ENCODE measurements around the gene MYLK.

MYLK gene

DNA sequence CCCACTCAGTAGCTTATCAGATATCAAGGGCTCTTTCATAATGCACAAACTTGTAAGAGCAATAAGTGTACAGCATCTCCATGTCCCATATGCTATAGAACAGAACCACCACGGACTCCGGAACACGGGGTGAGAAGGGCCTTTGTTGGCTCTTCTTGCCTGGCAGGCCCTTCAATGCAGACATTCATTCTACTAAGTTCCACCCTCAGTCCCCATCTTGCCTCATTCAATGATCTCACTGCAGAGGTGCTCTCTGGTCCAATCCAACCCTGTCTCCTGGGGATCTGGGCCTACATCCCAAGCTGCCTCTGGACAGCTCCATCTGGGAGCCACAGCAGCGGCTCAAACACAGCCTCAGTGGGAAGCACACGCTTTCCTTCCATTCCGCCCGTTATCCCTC is 316.1 kb downstream of the MYLK start:
- H3K4me3 ChIP-seq (replicated peaks; ENCODE audit: low read depth, low read length): no peak overlapping the region
- H3K27me3 ChIP-seq (replicated peaks; ENCODE audit: control insufficient read depth, insufficient read depth, low read length): no peaks in the 10 kb centered on the region
- H3K36me3 ChIP-seq (ENCODE audit: control insufficient read depth, insufficient read depth, low read length): peaks cover 6% of the 10 kb centered on the region
- no peak for DNase-seq (ENCODE audit: extremely low read depth, insufficient read length)
- TF ChIP-seq, protein P1, sequence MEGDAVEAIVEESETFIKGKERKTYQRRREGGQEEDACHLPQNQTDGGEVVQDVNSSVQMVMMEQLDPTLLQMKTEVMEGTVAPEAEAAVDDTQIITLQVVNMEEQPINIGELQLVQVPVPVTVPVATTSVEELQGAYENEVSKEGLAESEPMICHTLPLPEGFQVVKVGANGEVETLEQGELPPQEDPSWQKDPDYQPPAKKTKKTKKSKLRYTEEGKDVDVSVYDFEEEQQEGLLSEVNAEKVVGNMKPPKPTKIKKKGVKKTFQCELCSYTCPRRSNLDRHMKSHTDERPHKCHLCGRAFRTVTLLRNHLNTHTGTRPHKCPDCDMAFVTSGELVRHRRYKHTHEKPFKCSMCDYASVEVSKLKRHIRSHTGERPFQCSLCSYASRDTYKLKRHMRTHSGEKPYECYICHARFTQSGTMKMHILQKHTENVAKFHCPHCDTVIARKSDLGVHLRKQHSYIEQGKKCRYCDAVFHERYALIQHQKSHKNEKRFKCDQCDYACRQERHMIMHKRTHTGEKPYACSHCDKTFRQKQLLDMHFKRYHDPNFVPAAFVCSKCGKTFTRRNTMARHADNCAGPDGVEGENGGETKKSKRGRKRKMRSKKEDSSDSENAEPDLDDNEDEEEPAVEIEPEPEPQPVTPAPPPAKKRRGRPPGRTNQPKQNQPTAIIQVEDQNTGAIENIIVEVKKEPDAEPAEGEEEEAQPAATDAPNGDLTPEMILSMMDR (IDR thresholded peaks at IDR 0.05; ENCODE audit: insufficient read depth, low read length, poor library complexity, severe bottlenecking): no peak

DNA sequence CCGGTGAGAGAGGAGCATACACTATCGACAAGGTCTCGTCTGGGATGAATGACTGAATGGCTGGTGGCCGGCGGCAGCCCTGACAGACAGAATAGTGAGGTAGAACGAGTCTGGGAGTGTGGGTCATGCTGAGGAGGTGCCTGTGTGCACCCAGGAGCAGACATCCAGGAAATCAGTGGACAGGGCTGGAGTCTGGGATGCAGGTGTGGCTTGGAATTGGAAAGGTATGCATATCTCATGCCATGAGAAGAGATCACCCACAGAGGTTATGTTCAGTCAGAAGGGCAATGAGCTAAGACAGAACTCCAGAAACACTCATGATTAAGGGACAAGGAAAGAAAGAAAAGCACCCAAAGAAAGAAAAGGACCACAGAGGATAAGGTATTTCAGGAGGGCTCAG is 320.1 kb downstream of the MYLK start:
- Histone ChIP-seq H3K27me3 (replicated peaks; ENCODE audit: control insufficient read depth, insufficient read depth, low read length) (no peaks in the 10 kb centered on the region), H3K36me3 (ENCODE audit: control insufficient read depth, insufficient read depth, low read length) (peaks cover 6% of the 10 kb centered on the region), H3K4me3 (replicated peaks; ENCODE audit: low read depth, low read length) (no peak overlapping the region)
- DNase-seq (ENCODE audit: extremely low read depth, insufficient read length): no peak
- TF ChIP-seq, protein P1 (IDR thresholded peaks at IDR 0.05; ENCODE audit: insufficient read depth, low read length, poor library complexity, severe bottlenecking): no peak

DNA sequence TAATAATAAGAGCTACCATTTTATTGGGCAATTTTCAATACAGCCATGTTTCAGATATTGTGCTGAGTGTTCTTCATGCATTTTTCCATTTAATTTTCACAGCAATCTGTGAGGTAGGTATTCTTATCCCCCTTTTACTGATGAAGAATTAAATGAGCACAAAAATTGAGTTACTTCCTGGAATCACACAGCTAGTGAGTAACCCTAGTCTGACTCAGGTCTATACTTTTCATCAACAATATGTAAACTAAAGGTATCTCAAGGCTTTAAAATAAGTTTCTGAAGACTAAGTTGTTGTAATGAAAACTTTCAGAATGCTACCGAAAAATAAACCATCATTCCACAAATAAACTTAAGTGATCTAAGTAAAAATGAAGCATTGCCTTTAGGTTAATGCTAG is 321.6 kb downstream of the MYLK start:
- no peaks in the 10 kb centered on the region for H3K27me3 ChIP-seq (replicated peaks; ENCODE audit: control insufficient read depth, insufficient read depth, low read length)
- peaks cover 4% of the 10 kb centered on the region for H3K36me3 ChIP-seq (ENCODE audit: control insufficient read depth, insufficient read depth, low read length)
- no peak for DNase-seq (ENCODE audit: extremely low read depth, insufficient read length)
- no peak overlapping the region for H3K4me3 ChIP-seq (replicated peaks; ENCODE audit: low read depth, low read length)
- TF ChIP-seq, protein P1 (IDR thresholded peaks at IDR 0.05; ENCODE audit: insufficient read depth, low read length, poor library complexity, severe bottlenecking): no peak

DNA sequence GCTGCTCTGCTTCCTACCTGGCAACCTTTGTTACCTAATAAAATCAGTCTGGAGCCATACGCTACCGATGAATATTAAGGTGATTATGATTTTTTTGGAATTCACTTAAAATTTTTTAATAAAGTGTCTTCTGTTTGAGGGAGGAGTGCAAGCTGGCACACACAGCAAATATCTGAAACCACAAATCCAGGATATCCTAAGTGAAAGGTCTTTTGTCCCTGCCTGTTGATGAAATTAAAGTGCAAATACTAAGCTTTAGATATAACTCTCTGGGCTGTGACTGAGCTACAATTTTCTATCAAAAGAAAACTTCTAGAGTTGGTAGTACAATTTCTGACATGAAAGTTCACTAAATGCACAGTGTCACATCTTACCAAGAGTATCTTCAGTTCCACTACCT is 322.9 kb downstream of the MYLK start:
- Histone ChIP-seq H3K36me3 (ENCODE audit: control insufficient read depth, insufficient read depth, low read length) (peaks cover 2% of the 10 kb centered on the region; the same call in 1 of the 2 replicates), H3K27me3 (replicated peaks; ENCODE audit: control insufficient read depth, insufficient read depth, low read length) (no peaks in the 10 kb centered on the region), H3K4me3 (replicated peaks; ENCODE audit: low read depth, low read length) (no peak overlapping the region)
- DNase-seq (ENCODE audit: extremely low read depth, insufficient read length): no peak
- TF ChIP-seq, protein P1 (IDR thresholded peaks at IDR 0.05; ENCODE audit: insufficient read depth, low read length, poor library complexity, severe bottlenecking): no peak

All from GM06990 (cell line).